ENCODE measurements around the gene BYSL.

- TF ChIP-seq CTCF (conservative IDR thresholded peaks at IDR 0.05; ENCODE audit: low read length) (no peak), EZH2phosphoT487 (IDR thresholded peaks at IDR 0.05; ENCODE audit: borderline replicate concordance) (no peak)
Measured at GRCh38 chr6:41929924-41930323, 8.6 kb downstream of the BYSL start.
